Measurements from ENCODE around the gene CCND3.
A peak's percentile ranks its signal among the peaks of the same experiment; 100 is the strongest.

Gene CCND3

DNA sequence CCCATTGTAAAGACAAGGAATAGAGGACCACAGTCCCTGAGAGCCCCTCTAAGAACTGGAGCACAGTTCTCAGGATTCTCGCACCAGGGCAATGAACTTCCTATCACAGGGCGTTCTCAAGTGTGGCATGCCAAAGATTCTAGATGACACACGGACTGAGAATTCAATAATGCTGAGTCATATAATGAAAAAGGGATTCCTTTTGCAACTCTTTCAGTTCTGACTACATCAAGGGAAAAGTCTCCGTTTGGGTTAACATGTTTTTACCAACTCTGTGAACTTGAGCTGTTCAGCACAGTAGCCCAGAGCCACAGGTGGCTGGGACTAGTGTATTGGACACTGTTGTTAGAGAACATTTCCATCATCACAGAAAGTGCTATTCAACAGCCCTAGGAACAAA is 24.1 kb downstream of the CCND3 start:
- no peak for DNase-seq

DNA sequence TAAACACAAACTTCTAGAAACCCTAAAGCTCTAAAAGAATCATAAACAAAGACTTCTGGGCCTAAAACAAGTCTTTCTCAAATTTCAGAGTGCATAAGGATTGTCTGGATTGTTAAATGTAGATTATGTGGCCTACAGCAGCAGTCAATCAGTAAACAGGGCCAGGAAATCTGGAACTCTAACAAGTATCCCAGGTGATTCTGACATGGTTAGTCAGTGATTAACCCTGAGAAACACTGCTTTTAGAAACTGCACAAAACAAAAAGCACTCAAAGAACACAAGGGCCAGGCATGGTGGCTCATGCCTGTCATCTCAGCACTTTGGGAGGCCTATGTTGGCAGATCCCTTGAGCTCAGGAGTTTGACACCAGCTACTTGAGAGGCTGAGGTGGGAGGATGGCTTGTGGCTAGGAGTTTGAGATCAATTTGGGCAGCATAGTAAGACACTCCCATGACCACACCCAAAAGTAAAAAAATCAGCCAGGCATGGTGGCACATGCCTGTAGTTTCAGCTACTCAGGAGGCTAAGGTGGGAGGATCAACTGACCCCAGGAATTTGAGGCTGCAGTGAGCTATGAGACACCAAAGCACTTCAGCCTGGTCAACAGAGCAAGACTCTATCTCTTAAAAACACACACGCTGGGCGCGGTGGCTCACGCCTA is 26.6 kb downstream of the CCND3 start:
- no peak for DNase-seq

DNA sequence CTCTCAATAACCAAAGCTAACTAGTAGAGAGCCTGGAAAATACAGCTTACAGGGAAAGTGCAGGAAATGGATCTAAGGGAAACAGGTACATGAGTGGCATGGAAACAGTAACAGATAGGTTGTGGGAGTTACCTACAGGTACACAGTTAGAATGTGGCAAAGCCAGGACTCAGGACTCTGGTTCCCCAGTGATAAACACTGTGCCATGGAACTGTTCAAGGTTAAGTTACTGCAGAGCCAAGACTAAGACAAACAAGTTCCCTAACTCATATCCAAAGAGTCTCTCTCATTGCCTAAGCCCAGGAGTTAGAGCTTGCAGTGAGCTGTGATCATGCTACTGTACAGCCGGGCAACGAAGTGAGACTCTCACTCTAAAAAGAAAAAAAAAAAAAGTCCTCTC is 27.3 kb downstream of the CCND3 start:
- DNase-seq: no peak

DNA sequence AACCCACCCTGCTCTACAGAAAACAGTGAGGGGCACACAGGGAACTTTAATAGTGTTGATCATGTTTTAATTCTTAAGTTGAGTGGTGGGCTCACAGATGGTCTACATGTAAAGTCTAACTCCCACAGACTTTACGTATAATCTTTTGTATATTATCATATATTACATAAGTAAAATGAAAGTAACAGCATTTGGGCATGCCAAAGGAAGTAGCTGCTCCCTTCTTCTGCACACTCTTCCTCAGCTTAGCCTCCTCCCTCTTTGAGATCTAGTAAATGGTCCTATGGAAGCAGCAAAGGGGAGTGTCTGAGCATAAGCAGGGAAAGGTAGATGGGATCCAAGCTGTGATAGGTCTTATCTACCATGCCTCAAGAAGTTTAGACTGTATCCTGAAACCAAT is 31.9 kb downstream of the CCND3 start:
- no peak for DNase-seq

DNA sequence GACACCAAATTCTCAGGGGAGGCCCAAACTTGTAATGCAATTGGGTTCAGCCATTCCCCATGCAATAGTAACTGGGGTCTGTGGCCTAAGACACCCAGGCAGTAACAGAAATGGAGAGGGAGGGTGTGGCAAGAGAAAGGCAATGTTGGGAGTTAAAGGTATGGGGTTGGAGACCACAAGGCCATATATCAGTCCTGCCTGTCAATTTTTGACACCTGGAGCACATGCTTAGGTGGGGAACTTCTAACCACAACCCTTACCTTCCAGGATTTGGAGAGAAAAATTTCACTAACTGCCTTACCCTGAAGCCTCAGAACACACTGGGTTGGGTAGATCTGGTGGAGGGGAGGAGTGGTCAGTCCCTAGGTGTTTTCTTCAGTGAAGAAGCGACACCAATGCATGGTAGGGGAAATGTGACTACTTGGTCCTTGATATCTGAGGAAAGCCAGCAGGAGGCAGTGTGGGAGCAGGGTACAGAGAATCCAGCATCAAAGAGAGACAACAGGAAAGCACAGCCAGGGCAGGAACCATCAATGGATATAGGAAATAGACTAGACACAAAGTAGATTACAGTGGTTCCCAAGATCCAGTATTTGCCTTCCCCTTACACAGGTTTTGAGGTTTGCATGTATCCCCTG is 39.6 kb downstream of the CCND3 start:
- DNase-seq: no peak

DNA sequence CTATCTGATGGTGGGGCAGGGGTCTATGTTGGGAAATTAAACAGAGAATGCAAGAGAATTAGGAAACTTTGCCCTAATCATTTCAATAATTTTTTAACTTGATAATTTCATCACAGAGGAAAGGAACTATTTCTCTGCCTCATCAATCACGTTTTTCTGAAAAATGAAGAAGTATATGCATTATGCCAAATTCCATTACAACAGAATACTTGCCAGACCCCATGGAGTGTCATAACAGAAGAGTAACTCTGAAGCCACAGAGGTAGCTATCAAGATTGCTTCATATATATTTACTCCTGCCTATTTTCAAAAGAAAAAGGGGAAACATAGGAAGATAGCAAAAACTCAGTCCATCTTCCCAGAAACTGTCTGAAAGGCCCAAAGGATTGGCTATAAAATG is 40.7 kb downstream of the CCND3 start:
- no peak for DNase-seq

DNA sequence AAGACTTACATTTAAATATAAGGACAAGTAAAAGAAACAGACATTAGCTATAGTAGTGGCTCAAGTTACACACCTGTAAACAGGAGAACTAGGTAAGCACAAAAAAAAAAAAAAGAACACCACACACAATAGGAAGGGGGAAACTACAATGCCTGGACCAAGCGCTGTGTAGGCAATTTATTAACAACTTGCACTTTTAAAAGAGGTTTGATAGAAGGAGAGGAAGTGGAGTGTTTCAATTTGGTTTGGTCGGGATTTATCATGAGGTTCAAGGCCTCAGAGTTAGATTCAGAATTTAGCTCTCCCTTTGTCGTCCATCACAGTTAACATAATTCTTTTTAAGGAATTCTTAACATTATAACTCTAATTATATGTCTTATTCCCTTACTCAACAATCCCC is 45.3 kb downstream of the CCND3 start:
- DNase-seq: peak; percentile 62

DNA sequence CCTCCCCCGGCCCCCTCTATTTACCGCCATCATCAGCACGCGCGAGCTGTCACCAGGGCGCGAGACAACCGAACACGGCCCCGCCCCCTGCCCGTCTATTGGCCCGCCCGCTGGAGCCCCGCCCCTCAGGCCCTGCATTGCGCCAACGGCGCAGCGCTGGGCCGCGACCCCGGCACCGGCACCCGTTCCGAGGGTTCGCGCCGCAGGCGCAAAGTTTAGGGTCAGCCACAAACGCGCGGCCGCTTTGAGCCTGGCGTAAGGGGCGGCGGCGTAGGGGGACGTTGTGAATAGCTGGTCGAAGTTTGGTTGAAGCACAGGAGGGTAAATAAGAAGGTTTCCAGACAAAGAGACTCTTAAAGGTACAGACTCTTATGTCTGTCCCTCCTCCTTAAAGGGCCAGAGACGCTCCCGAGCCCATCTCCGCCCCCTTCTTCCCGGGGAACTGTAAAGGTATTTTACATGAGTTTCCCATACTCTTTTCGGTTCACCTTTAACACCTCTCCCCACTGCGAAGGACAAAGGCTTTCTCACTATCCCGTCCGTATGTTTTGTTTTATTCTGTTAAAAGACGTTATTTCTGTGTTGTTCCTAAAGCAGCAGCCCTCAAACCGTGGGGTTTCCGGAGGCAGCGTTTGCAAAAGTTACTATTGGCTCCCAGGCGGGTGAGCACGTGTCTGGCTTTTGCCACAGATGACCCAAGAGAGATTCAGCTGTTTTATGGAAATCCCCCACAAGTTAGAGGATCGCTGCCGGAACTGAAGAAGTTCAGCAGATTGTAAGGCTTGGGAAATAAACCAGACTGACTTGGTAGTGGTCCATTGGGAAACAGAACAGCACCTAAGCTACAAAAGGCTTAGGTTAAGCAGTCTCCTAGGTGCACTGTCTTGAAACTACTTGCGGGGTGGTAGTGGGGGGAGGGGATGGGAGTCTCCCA is 46.0 kb downstream of the CCND3 start, which contains the start of gene USP49:
USP49 (minus strand) TSS at position 76 of the 934 bp plus-strand sequence. CDS start 88,392 bp downstream, outside the sequence.
- peak; percentile 94 for DNase-seq

DNA sequence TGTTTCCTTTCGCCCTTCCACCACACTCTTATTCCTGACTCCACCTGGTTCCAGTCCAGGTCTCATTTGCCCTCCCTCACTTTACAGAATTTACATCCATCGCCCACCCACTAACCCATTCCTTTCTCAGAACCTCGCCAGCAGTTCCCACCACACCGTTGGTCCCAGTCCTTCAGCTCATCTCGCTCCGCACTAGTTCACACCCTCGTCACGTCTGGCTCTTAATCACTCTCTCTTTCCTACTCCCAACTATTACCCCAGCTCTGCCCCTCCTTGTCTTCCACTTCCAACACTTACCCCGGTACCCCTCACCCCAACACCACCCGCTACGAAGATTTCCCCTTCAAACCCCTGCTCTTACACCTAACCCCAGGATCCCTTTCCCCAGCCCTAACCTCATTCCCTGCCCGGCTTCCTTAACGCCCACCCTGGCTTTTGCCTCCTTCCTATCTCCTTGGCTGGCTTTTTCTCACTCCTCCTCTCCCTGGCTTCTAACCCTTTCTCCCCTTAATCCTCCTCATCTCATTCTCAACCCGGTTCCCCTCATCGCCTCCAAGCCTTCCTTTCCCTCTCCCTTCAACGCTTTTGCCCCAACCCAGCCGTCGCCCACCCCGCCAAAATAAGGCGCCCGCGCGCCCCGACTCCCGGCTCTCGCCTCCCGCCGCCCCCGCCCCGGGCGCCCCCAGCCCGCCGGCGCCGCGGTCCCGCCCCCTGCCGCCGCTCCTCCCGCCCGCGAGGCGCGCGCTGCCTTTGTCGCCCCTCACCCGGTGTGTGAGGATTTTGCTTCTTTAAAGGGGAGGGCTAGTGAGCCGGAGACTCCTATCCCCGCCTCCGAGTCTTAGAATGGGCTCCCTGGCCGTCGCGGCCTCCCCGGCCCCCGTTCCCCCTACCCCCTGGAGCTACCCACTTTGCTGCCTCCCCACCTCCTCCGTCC is 47.0 kb downstream of the CCND3 start:
- no peak for DNase-seq

DNA sequence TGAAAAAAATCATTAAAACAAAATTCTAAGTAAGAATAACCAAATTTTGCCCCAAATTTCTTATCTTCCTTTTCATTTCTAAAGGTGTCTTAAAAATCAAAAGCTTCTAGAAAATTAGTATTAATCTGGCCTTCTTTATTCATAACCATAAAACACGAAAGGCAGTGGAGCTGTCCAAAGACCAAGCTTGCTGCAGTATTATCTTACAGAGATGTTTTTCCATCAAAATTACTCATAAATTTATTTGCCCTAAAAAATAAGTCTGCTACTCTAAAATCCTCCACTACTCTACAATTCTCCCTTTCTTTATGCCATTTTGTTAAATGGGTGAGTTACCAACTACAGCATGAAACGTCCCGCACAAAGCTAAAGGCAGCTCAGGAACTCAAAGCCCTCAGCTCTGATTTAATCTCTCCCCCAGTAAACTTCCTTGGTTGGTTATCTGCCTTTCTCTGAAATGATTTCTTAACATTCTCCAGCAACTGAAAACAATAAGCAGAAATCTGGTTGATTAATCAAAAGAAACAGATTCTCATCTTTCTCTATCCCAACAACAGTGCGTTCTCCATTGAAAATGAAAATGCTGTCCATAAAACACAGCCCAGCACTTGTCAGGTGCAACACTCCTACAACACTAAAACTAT is 48.6 kb downstream of the CCND3 start:
- DNase-seq: no peak

DNA sequence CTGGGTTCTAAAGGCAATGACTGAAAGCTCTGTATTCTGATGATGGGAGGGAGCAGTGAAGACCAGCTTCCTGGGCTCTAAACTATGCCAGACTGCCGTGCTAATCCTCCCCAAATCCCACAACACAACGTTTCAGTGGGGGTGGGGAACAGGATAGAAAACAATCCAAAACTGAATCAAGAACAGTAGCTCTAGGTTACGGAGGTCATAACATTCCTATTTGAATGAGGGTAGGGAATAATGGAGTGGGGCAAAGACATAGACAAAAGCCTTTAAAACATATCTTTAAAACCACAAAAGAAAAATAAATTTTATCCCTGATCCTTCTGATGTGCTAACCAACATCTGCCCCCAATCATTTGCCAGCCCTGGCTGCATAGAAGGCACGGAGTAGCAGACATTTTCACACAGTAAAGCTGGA is 54.3 kb downstream of the CCND3 start:
- no peak for DNase-seq

DNA sequence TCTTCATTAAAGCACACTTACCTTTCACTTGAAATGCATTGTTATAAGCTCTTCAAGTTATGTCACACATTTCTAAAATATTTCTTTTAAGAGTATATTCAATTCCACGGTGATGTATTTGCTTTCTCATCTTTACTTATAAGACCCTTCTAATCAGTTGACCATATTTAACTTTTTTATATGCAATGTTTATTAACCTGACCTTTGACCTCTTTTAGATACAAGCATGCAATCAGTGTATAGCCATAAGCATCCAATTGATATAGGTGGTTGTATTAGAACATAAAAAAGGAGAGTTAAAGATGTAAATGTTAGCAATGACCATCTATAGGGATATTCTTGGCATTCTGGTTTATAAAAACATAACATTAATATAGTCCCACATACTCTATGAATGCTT is 55.7 kb downstream of the CCND3 start:
- no peak for DNase-seq

DNA sequence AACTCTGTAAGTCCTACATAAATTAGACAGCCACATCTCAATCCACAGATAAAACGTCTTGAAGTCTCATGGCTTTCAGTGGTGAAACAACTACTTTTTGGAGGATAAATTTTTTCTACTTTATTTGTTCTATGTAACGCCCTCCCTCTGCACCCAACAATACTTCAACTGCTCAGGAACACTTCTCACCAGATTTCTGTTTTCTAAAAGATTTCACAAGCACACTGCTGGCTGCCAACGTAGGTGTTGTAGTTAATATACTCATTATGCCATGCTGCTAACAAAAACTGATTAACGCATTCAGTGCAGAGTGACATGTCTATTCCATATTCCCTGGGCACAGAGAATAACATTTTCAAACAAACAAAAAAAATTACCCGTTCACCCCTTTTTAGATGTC is 56.7 kb downstream of the CCND3 start:
- no peak for DNase-seq
